ENCODE data around the gene MCF2L2. TPM values are rescaled to one million over a fixed set of nuclear protein-coding genes. Genes with fewer than 3 reads are reported as not detected.

Gene MCF2L2
- total RNA-seq, 1 donor from 2014 or later: 1.2 TPM

DNA sequence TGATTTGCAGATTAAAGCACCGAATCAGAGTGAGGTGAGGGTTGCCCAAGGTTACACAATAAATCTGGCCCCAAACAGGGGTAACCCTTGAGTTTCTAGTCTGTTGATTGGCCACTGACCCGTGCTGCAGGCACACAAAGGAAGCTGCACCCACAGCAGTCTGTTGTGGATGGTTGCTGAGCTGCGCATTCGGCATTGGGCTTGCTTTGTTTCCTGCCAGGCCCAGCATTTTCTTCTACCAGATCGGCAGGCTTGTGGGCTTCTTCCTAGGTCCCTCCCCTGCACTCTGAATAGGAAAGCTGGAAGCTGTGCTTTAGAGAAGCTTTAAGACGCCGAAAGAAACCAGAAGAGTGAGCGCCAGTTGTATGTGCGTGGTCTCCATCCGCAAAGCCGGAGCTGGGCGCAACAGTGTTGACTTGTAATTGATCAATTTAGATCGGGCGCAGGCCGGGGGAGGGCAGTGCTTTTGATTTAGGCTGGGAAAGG lies 163.2 kb downstream of the MCF2L2 start:
- Histone ChIP-seq H3K36me3 (peaks cover 4% of the 10 kb centered on the region), H3K27me3 (no peaks in the 10 kb centered on the region), H3K27ac (peak overlapping the region; percentile 1), H3K9me3 (no peaks in the 10 kb centered on the region), H3K4me3 (no peak overlapping the region), H3K4me1 (peaks cover 24% of the 10 kb centered on the region)
- peak; percentile 24 for ATAC-seq
- intact Hi-C loops (cut with DNase I): no loop called here
- no peak for DNase-seq
- TF ChIP-seq, protein P1, sequence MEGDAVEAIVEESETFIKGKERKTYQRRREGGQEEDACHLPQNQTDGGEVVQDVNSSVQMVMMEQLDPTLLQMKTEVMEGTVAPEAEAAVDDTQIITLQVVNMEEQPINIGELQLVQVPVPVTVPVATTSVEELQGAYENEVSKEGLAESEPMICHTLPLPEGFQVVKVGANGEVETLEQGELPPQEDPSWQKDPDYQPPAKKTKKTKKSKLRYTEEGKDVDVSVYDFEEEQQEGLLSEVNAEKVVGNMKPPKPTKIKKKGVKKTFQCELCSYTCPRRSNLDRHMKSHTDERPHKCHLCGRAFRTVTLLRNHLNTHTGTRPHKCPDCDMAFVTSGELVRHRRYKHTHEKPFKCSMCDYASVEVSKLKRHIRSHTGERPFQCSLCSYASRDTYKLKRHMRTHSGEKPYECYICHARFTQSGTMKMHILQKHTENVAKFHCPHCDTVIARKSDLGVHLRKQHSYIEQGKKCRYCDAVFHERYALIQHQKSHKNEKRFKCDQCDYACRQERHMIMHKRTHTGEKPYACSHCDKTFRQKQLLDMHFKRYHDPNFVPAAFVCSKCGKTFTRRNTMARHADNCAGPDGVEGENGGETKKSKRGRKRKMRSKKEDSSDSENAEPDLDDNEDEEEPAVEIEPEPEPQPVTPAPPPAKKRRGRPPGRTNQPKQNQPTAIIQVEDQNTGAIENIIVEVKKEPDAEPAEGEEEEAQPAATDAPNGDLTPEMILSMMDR (IDR thresholded peaks at IDR 0.05): no peak

- ATAC-seq: no peak
- Histone ChIP-seq H3K4me1 (peaks cover 29% of the 10 kb centered on the region), H3K27me3 (no peaks in the 10 kb centered on the region), H3K4me3 (no peak overlapping the region), H3K36me3 (no peaks in the 10 kb centered on the region), H3K9me3 (no peaks in the 10 kb centered on the region), H3K27ac (no peak overlapping the region)
- no peak for DNase-seq
- intact Hi-C loops (cut with DNase I): no loop called here
- TF ChIP-seq, protein P1 (IDR thresholded peaks at IDR 0.05): no peak
These were observed 164.2 kb downstream of the MCF2L2 start for GRCh38 chr3:183264268-183264667.

DNA sequence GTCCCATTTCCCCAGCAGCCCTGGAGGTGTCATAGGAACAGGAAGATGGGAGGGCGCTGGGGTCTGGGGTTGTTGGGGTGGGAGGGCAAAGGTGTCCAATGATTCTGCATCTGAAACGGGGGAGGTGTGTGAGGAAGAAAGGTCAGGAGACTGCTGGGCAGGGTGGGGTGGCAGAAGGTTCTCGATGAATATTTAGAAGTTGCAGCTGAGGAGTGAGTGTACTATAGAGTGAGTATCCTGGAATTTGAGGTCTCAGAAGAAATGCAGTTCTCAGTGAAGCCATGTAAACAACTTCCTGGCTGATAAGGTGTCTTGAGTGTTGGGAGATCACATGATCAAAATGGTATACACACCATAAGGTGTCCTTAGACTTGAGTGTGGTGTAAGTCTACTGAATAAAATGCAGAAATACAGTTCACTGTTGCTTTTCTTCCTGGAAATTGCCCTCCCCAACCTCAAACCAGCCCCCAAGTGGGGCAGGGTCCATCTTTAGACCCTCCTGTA lies 165.5 kb downstream of the MCF2L2 start:
- Histone ChIP-seq H3K9me3 (no peaks in the 10 kb centered on the region), H3K27ac (no peak overlapping the region), H3K4me1 (peaks cover 29% of the 10 kb centered on the region), H3K4me3 (no peak overlapping the region), H3K36me3 (no peaks in the 10 kb centered on the region), H3K27me3 (no peaks in the 10 kb centered on the region)
- ATAC-seq (no peak), DNase-seq (no peak)
- intact Hi-C loops (cut with DNase I): no loop called here
- TF ChIP-seq, protein P1 (IDR thresholded peaks at IDR 0.05): no peak

DNA sequence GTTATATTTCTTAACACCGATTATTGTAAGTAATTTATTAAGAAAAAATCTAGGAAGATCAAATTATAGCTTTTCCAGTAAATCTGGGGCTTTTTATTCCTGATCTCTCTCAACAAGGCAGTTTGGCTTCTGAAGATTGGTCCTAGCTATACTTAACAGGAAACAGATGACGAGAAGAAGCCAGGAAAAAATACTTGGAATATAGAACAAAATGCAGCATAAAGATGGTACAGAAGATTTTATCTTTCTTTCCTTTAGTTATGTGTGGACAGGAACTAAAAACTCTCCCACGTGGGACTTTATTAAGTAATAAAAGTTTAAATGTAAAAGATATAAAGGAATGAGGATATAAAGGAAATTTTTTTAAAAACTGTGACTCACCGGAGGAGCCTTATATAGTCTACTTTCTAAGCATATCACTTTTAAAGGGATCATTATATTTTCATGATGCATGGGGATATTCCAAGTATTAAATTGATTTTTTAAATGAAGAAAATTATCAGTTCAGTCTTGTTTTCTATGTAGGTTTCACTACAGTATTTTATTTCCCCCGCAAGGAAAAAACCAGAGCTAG lies 167.2 kb downstream of the MCF2L2 start:
- intact Hi-C loops (cut with DNase I): no loop called here
- H3K9me3 ChIP-seq: no peaks in the 10 kb centered on the region
- H3K27me3 ChIP-seq: no peaks in the 10 kb centered on the region
- no peaks in the 10 kb centered on the region for H3K36me3 ChIP-seq
- TF ChIP-seq, protein P1 (IDR thresholded peaks at IDR 0.05): no peak
- DNase-seq (no peak), ATAC-seq (no peak)
- H3K4me3 ChIP-seq: no peak overlapping the region
- peaks cover 29% of the 10 kb centered on the region for H3K4me1 ChIP-seq
- peak overlapping the region; percentile 4 for H3K27ac ChIP-seq

- TF ChIP-seq, protein P1 (IDR thresholded peaks at IDR 0.05): no peak
- intact Hi-C loops (cut with DNase I): no loop called here
- peak overlapping the region; percentile 11 for H3K27ac ChIP-seq
- no peaks in the 10 kb centered on the region for H3K9me3 ChIP-seq
- H3K4me3 ChIP-seq: no peak overlapping the region
- peaks cover 29% of the 10 kb centered on the region for H3K4me1 ChIP-seq
- ATAC-seq (peak; percentile 78), DNase-seq (no peak)
- H3K27me3 ChIP-seq: no peaks in the 10 kb centered on the region
- no peaks in the 10 kb centered on the region for H3K36me3 ChIP-seq
These were observed 168.1 kb downstream of the MCF2L2 start for GRCh38 chr3:183260167-183260904.

Data from upper lobe of right lung (tissue), 1 donor.